ENCODE measurements around the gene ASB1.

ASB1 gene

DNA sequence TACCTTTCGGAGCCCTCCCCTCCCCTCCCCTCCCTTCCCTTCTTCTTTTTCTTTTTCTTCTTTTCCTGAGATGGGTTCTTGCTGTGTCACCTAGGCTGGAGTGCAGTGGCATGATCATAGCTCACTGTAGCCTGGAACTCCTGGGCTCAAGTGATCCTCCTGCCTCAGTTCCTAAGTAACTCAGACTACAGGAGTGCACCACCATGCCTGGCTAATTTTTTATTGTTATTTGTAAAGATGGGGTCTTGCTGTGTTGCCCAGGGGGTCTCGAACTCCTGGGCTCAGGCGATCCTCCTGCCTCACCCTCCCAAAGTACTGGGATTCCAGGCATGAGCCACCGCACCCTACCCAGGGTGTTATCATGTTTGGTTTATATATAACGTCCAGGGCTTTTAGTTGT, 66.7 kb downstream of the ASB1 start:
- H3K27ac ChIP-seq: no peak overlapping the region
- TF ChIP-seq, protein P1, sequence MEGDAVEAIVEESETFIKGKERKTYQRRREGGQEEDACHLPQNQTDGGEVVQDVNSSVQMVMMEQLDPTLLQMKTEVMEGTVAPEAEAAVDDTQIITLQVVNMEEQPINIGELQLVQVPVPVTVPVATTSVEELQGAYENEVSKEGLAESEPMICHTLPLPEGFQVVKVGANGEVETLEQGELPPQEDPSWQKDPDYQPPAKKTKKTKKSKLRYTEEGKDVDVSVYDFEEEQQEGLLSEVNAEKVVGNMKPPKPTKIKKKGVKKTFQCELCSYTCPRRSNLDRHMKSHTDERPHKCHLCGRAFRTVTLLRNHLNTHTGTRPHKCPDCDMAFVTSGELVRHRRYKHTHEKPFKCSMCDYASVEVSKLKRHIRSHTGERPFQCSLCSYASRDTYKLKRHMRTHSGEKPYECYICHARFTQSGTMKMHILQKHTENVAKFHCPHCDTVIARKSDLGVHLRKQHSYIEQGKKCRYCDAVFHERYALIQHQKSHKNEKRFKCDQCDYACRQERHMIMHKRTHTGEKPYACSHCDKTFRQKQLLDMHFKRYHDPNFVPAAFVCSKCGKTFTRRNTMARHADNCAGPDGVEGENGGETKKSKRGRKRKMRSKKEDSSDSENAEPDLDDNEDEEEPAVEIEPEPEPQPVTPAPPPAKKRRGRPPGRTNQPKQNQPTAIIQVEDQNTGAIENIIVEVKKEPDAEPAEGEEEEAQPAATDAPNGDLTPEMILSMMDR (IDR thresholded peaks at IDR 0.05): no peak
- no peak for TF ChIP-seq ZFX (IDR thresholded peaks at IDR 0.05; ENCODE audit: borderline replicate concordance)

DNA sequence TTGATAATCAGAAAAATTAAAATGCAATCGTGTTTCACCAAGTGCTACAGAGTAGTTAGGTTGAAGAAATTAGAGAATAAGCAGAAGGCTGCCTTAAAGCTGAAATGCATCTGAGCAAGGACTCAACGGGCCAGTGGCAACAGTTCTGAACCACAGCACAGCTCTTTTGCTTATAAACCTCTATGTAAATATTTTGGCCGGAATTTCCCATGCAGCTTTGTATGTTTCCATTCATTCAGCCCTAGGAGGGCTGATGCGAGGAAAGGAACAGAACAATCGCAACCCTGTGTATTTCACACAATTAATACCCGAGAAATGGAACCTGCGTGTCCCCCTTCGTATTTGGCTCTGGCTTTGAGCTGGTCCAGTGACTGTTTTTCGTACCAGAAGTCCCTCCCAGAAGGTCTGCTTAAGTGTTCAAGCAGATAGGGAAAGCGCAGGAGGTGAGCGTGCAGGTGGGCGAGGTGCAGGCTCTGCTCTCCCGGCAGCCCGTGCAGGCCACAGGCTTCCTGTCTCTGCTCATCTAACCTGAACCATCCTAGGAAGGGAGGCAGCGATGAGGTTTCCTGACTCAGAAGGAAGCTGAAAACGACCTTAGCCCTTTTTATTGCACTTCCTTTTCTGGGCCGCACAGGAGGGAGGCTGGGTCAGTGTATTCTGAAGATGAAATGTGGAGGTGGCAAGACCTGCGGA, 67.3 kb downstream of the ASB1 start:
- no peak overlapping the region for H3K27ac ChIP-seq
- no peak for TF ChIP-seq ZFX (IDR thresholded peaks at IDR 0.05; ENCODE audit: borderline replicate concordance)
- TF ChIP-seq, protein P1 (IDR thresholded peaks at IDR 0.05): no peak

DNA sequence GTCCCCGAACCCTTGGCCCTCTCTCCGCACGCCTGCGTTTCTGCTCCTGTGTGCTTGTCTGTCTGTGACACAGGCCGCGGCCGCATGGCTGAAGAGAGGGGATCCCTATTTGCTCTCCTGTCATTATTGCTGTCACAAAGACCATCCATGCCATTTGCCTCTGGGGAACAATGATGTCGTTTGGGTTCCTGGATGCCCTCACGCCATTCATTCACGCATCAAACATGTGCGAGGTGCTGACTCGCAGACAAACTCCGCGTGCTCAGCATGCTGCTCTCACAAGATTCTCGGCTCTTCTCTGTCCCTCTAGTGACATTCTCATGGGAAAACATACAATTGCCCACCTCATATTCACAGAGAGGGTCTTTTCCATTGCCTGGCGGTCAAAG, 67.8 kb downstream of the ASB1 start:
- H3K27ac ChIP-seq: no peak overlapping the region
- TF ChIP-seq, protein P1 (IDR thresholded peaks at IDR 0.05): no peak
- no peak for TF ChIP-seq ZFX (IDR thresholded peaks at IDR 0.05; ENCODE audit: borderline replicate concordance)

DNA sequence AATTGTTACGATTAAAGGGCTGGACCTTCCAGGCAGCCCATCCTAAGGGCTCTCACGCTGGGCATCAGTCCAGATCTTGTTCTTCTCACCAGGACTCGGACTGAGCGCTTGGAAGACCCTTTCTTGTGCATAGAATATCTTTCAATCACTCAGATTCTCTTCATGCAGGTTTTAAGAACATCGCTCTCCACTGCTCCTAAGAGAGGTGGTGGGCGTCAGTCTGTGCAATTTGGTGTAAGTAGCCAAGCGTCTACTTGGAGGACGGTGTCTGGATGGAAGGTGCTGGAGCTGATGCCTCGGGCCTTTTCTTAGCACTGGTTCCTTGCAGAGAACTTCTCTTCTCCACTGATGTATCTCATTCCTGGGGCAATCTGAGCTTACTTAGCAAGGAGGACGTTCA, 68.7 kb downstream of the ASB1 start:
- no peak overlapping the region for H3K27ac ChIP-seq
- no peak for TF ChIP-seq ZFX (IDR thresholded peaks at IDR 0.05; ENCODE audit: borderline replicate concordance)
- TF ChIP-seq, protein P1 (IDR thresholded peaks at IDR 0.05): no peak

DNA sequence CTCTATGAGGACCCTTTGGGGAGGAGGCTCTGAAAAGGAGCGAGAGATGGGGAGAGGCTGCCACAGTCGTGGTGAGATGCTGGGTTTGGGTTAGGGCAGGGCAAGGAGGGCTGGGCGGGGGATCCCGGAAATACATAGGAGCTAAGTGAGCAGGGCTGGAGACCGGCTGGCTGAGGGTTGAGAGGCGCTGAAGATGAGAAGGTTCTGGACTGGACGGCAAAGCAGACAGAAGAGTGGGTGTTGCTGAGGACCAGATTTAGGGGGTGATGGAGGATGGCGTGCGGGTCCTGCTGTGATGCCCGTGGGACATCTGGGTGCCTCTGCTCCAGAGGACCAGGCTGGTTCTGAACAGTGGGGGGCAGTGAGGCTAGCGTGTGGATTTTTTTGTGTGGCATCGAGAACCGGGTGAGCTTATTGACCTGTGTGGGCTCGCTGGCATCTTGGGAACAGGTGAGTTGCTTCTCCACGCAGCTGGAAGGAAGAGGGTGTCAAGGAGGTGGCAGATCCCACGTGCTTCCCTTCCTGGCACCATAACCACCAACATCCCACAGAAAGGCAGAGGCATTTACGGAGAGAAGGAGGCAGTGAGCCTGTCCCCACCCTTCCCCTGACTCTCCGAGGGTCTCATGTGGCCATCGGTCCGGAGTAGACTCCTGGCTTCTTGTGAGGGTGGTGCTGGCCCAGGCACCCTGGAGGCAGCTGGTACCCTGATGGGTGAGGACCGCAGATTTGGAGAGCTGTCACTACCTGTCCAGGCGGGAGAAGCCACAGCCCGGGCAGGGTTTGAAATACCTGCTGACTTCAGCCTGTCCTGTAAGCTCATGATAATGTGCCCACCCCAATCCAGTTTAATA, 70.3 kb downstream of the ASB1 start:
- no peak overlapping the region for H3K27ac ChIP-seq

DNA sequence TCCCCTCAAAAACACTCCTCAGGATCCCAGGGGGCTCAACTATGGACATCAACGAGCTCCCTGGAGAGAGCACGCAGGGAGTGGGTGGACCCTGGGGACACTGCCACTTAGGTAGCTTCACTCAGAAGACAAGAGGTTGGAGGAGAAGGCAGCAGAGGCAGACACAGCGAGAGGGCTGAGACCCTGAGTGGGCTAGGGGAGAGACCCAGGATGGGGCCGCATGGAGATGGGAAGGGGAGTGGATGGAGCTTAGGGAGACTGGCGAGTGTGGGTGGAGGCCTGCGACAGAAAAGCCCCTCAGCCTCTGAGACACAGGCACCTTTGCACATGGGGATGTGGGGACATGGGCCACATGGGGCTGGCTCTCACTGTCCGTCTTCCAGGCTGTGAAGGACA, 70.9 kb downstream of the ASB1 start:
- TF ChIP-seq ZFX (IDR thresholded peaks at IDR 0.05; ENCODE audit: borderline replicate concordance): no peak
- TF ChIP-seq, protein P1 (IDR thresholded peaks at IDR 0.05): no peak
- no peak overlapping the region for H3K27ac ChIP-seq

More for the DNA sequence above, 70.3 kb downstream of the ASB1 start:
- no peak for TF ChIP-seq ZFX (IDR thresholded peaks at IDR 0.05; ENCODE audit: borderline replicate concordance)
- TF ChIP-seq, protein P1 (IDR thresholded peaks at IDR 0.05): no peak

DNA sequence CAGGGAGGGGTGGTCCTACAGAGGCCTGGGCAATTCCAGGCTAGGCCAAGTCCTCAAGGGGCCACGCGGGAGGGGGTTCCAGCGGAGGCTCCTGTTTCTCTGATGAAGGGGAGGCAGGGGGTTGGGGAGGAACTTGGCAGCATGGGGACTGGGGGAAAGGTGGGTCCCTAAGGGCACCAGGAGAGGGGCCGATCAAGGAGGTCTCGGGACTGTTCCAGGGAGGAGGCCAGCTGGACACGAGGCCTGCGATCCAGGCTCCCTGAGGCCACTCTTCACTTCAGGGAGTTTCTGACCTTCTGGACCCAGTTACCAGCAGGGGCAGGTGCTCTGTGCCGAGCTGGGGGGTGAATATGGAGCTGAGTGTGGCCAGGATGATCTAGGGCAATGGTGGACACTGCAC, 71.5 kb downstream of the ASB1 start:
- H3K27ac ChIP-seq: no peak overlapping the region
- TF ChIP-seq, protein P1 (IDR thresholded peaks at IDR 0.05): no peak
- TF ChIP-seq ZFX (IDR thresholded peaks at IDR 0.05; ENCODE audit: borderline replicate concordance): no peak
